ENCODE data around the gene SPTAN1.

SPTAN1 gene

DNA sequence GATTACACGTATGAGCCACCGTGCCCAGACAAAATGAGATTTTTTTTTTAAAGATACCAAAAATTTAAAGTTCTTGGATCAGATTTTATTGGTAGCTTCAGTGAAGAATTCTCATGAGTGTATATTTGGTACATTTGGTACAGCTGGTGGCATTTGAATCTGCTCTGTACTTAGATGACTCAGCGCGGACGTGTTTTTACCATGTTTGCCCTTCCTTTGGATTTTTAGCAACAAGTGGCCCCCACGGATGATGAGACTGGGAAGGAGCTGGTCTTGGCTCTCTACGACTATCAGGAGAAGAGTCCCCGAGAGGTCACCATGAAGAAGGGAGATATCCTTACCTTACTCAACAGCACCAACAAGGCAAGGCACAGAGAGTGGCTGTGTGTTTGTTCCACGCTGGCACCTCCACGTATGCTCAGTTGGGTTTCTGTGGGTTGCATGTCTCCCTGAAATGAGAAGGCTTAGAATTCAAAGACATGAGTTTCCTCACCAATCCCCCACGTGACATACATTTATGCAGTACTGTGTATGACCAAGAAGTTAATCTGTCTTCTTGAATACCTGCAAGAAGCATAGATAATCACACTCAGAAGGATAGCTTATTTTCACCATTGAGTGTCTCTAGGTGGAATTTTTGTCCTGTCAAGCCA, 36.3 kb downstream of the SPTAN1 start:
- Histone ChIP-seq H3K23ac (ENCODE audit: low read length) (no peak overlapping the region), H3K27me3 (ENCODE audit: insufficient read depth, low read length) (no peaks in the 10 kb centered on the region), H3K4me1 (ENCODE audit: control insufficient read depth in 1 of 2, insufficient read depth in 2 of 2, low read length in 2 of 2) (no peaks in the 10 kb centered on the region), H3K4ac (ENCODE audit: low read depth, low read length) (no peak overlapping the region), H3K9ac (ENCODE audit: low read length) (no peak overlapping the region), H2AFZ (ENCODE audit: insufficient read depth, low read length, poor library complexity) (no peak overlapping the region), H3K79me2 (ENCODE audit: control insufficient read depth, insufficient read depth, low read length, poor library complexity) (no peaks in the 10 kb centered on the region), H4K12ac (ENCODE audit: low read depth, low read length) (no peak overlapping the region), H2BK12ac (ENCODE audit: low read length) (no peak overlapping the region), H2BK120ac (ENCODE audit: insufficient read depth, low read length, poor library complexity) (no peak overlapping the region), H3K36me3 (ENCODE audit: control insufficient read depth in 1 of 2, insufficient read depth in 2 of 2, low read length in 2 of 2) (peaks cover 62 to 76% of the 10 kb centered on the region in 2 experiments), H4K91ac (ENCODE audit: low read depth, low read length) (no peak overlapping the region), H3K79me1 (ENCODE audit: low read length) (no peaks in the 10 kb centered on the region), H3K9me3 (ENCODE audit: insufficient read depth, low read depth, low read length) (peaks cover 1% of the 10 kb centered on the region), H3K4me2 (ENCODE audit: low read length) (no peak overlapping the region), H3K4me3 (ENCODE audit: low read depth, low read length) (no peak overlapping the region), H3K27ac (ENCODE audit: low read depth, low read length) (no peak overlapping the region), H3K14ac (ENCODE audit: low read length) (no peak overlapping the region), H2BK5ac (ENCODE audit: low read depth, low read length, poor library complexity) (no peak overlapping the region), H2AK5ac (ENCODE audit: low read length) (no peak overlapping the region), H3K18ac (ENCODE audit: low read length) (no peak overlapping the region), H4K8ac (ENCODE audit: low read depth, low read length) (no peak overlapping the region)
- WGBS (ENCODE audit: extremely low coverage, insufficient coverage, insufficient read length) = no CpG with 5 or more reads among the region's 11 CpGs
- no peak for DNase-seq

DNA sequence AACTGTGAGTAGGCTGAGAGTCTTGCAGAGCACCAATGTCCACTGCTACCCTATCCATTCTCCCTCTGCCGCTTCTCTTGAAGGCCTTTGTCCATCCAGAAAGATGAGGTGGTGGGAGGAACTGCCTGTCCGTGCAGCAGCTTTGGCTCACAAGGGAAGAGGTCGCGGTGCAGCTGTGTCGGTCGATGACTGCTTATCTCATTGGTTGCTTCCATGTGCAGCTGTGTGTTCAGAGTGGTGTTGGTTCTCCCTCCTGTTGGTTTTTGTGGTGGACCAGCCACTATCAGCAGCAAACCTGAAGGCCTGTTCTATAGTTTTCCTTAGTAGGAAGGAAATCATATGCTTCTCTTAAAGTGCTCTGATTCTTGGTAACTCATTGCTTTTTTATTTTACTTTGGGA, 40.7 kb downstream of the SPTAN1 start:
- Histone ChIP-seq H3K4me2 (ENCODE audit: low read length) (no peak overlapping the region), H3K23ac (ENCODE audit: low read length) (no peak overlapping the region), H3K14ac (ENCODE audit: low read length) (no peak overlapping the region), H3K36me3 (ENCODE audit: control insufficient read depth in 1 of 2, insufficient read depth in 2 of 2, low read length in 2 of 2) (peaks cover 61 to 78% of the 10 kb centered on the region in 2 experiments), H3K4ac (ENCODE audit: low read depth, low read length) (no peak overlapping the region), H3K27me3 (ENCODE audit: insufficient read depth, low read length) (no peaks in the 10 kb centered on the region), H4K12ac (ENCODE audit: low read depth, low read length) (no peak overlapping the region), H4K91ac (ENCODE audit: low read depth, low read length) (no peak overlapping the region), H2AK5ac (ENCODE audit: low read length) (no peak overlapping the region), H3K4me1 (ENCODE audit: control insufficient read depth in 1 of 2, insufficient read depth in 2 of 2, low read length in 2 of 2) (no peaks in the 10 kb centered on the region), H2BK5ac (ENCODE audit: low read depth, low read length, poor library complexity) (no peak overlapping the region), H3K27ac (ENCODE audit: low read depth, low read length) (no peak overlapping the region), H3K79me1 (ENCODE audit: low read length) (no peaks in the 10 kb centered on the region), H2AFZ (ENCODE audit: insufficient read depth, low read length, poor library complexity) (no peak overlapping the region), H2BK120ac (ENCODE audit: insufficient read depth, low read length, poor library complexity) (no peak overlapping the region), H3K79me2 (ENCODE audit: control insufficient read depth, insufficient read depth, low read length, poor library complexity) (no peaks in the 10 kb centered on the region), H3K9ac (ENCODE audit: low read length) (no peak overlapping the region), H3K4me3 (ENCODE audit: low read depth, low read length) (no peak overlapping the region), H2BK12ac (ENCODE audit: low read length) (no peak overlapping the region), H4K8ac (ENCODE audit: low read depth, low read length) (no peak overlapping the region), H3K18ac (ENCODE audit: low read length) (no peak overlapping the region), H3K9me3 (ENCODE audit: insufficient read depth, low read depth, low read length) (no peaks in the 10 kb centered on the region)
- DNase-seq = no peak
- WGBS (ENCODE audit: extremely low coverage, insufficient coverage, insufficient read length) = no CpG with 5 or more reads among the region's 6 CpGs

GRCh38 chr9:128593856-128594255, 41.5 kb downstream of the SPTAN1 start:
- WGBS (ENCODE audit: extremely low coverage, insufficient coverage, insufficient read length) = no CpG with 5 or more reads among the region's 9 CpGs

DNA sequence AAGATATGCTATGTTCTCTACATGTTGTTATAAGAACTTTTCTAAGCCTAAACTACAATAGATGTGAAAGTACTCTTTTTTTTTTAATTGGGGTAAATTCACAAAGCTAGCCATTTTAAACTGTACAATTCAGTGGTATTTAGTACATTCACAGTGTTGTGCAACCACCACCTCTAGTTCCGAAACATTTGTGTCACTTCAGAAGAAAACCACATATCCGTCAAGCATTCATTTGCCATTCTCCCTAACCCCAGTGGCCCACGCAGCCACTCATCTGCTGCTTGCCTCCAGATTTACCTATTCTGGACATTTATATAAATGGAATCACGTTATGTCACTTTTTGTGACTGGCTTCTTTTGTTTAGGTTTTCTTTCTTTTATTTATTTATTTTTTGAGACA, 43.1 kb downstream of the SPTAN1 start:
- H4K12ac ChIP-seq (ENCODE audit: low read depth, low read length) = no peak overlapping the region
- H2BK120ac ChIP-seq (ENCODE audit: insufficient read depth, low read length, poor library complexity) = no peak overlapping the region
- H3K4me1 ChIP-seq (ENCODE audit: control insufficient read depth in 1 of 2, insufficient read depth in 2 of 2, low read length in 2 of 2) = no peaks in the 10 kb centered on the region
- H3K14ac ChIP-seq (ENCODE audit: low read length) = no peak overlapping the region
- H3K4me3 ChIP-seq (ENCODE audit: low read depth, low read length) = no peak overlapping the region
- H2BK5ac ChIP-seq (ENCODE audit: low read depth, low read length, poor library complexity) = no peak overlapping the region
- H3K36me3 ChIP-seq (ENCODE audit: control insufficient read depth in 1 of 2, insufficient read depth in 2 of 2, low read length in 2 of 2) = peaks cover 61 to 81% of the 10 kb centered on the region in 2 experiments
- H2AK5ac ChIP-seq (ENCODE audit: low read length) = no peak overlapping the region
- H3K9ac ChIP-seq (ENCODE audit: low read length) = no peak overlapping the region
- no peak overlapping the region for H3K4me2 ChIP-seq (ENCODE audit: low read length)
- H3K23ac ChIP-seq (ENCODE audit: low read length) = no peak overlapping the region
- H3K79me1 ChIP-seq (ENCODE audit: low read length) = no peaks in the 10 kb centered on the region
- H2AFZ ChIP-seq (ENCODE audit: insufficient read depth, low read length, poor library complexity) = no peak overlapping the region
- WGBS (ENCODE audit: extremely low coverage, insufficient coverage, insufficient read length) = no CpG with 5 or more reads among the region's 4 CpGs
- H3K79me2 ChIP-seq (ENCODE audit: control insufficient read depth, insufficient read depth, low read length, poor library complexity) = no peaks in the 10 kb centered on the region
- H2BK12ac ChIP-seq (ENCODE audit: low read length) = no peak overlapping the region
- H3K4ac ChIP-seq (ENCODE audit: low read depth, low read length) = no peak overlapping the region
- H3K18ac ChIP-seq (ENCODE audit: low read length) = no peak overlapping the region
- no peak overlapping the region for H4K91ac ChIP-seq (ENCODE audit: low read depth, low read length)
- no peak overlapping the region for H4K8ac ChIP-seq (ENCODE audit: low read depth, low read length)
- H3K27me3 ChIP-seq (ENCODE audit: insufficient read depth, low read length) = no peaks in the 10 kb centered on the region
- no peak for DNase-seq
- H3K9me3 ChIP-seq (ENCODE audit: insufficient read depth, low read depth, low read length) = peaks cover 2% of the 10 kb centered on the region
- no peak overlapping the region for H3K27ac ChIP-seq (ENCODE audit: low read depth, low read length)

More at GRCh38 chr9:128593856-128594255, 41.5 kb downstream of the SPTAN1 start:
- Histone ChIP-seq H3K18ac (ENCODE audit: low read length) (no peak overlapping the region), H2AFZ (ENCODE audit: insufficient read depth, low read length, poor library complexity) (no peak overlapping the region), H3K4me1 (ENCODE audit: control insufficient read depth in 1 of 2, insufficient read depth in 2 of 2, low read length in 2 of 2) (no peaks in the 10 kb centered on the region), H4K8ac (ENCODE audit: low read depth, low read length) (no peak overlapping the region), H2BK12ac (ENCODE audit: low read length) (no peak overlapping the region), H2BK120ac (ENCODE audit: insufficient read depth, low read length, poor library complexity) (no peak overlapping the region), H3K9me3 (ENCODE audit: insufficient read depth, low read depth, low read length) (no peaks in the 10 kb centered on the region), H2AK5ac (ENCODE audit: low read length) (no peak overlapping the region), H4K91ac (ENCODE audit: low read depth, low read length) (no peak overlapping the region), H3K4me3 (ENCODE audit: low read depth, low read length) (no peak overlapping the region), H3K4ac (ENCODE audit: low read depth, low read length) (no peak overlapping the region), H3K27ac (ENCODE audit: low read depth, low read length) (no peak overlapping the region), H4K12ac (ENCODE audit: low read depth, low read length) (no peak overlapping the region), H3K4me2 (ENCODE audit: low read length) (no peak overlapping the region), H3K27me3 (ENCODE audit: insufficient read depth, low read length) (no peaks in the 10 kb centered on the region), H3K9ac (ENCODE audit: low read length) (no peak overlapping the region), H3K23ac (ENCODE audit: low read length) (no peak overlapping the region), H3K14ac (ENCODE audit: low read length) (no peak overlapping the region), H3K79me2 (ENCODE audit: control insufficient read depth, insufficient read depth, low read length, poor library complexity) (no peaks in the 10 kb centered on the region), H3K36me3 (ENCODE audit: control insufficient read depth in 1 of 2, insufficient read depth in 2 of 2, low read length in 2 of 2) (peaks cover 56 to 77% of the 10 kb centered on the region in 2 experiments), H3K79me1 (ENCODE audit: low read length) (no peaks in the 10 kb centered on the region), H2BK5ac (ENCODE audit: low read depth, low read length, poor library complexity) (no peak overlapping the region)
- peak in 1 of 2 donors; percentile 4 for DNase-seq
